HepG2 (cell line): ENCODE data around the gene ENPP7. TPM values are rescaled to one million over a fixed set of nuclear protein-coding genes. Genes with fewer than 3 reads are reported as not detected.

Experiments
- DMAP1 ChIP-seq: IDR thresholded peaks from 2 replicates; pipeline ENCODE4 v1.6.1; 2016
- HDAC2 ChIP-seq: sonication (generic); formaldehyde crosslinking; IDR thresholded peaks from 2 replicates; pipeline ENCODE4 v1.4.0; 2020; ENCODE audit warnings: missing genetic modification reagents
- LRRFIP1 ChIP-seq: sonication (generic); formaldehyde crosslinking; conservative IDR thresholded peaks from 2 replicates; pipeline ENCODE4 v1.4.0; 2020; ENCODE audit warnings: missing genetic modification reagents
- MEIS1 ChIP-seq: sonication (generic); formaldehyde crosslinking; IDR thresholded peaks from 2 replicates; pipeline ENCODE4 v1.9.0; 2021; ENCODE audit warnings: mild to moderate bottlenecking, missing genetic modification reagents, moderate library complexity, borderline replicate concordance
- MYC ChIP-seq: sonication (generic); formaldehyde crosslinking; IDR thresholded peaks from 2 replicates; pipeline ENCODE4 v1.9.0; 2021; ENCODE audit warnings: missing genetic modification reagents, borderline replicate concordance
- TEAD3 ChIP-seq: optimal IDR thresholded peaks from 2 replicates; pipeline ENCODE3; 2016; ENCODE audit warnings: borderline replicate concordance
- ZFP62 ChIP-seq: sonication (generic); formaldehyde crosslinking; IDR thresholded peaks from 2 replicates; pipeline ENCODE4 v1.4.0; 2020; ENCODE audit warnings: missing genetic modification reagents
- ZNF205 ChIP-seq: IDR thresholded peaks from 2 replicates; pipeline ENCODE4 v1.6.1; 2018; ENCODE audit warnings: missing biosample characterization, missing genetic modification reagents
- ZNF235 ChIP-seq: sonication (generic); formaldehyde crosslinking; IDR thresholded peaks from 2 replicates; pipeline ENCODE4 v1.8.1; 2023; ENCODE audit warnings: mild to moderate bottlenecking, missing genetic modification reagents, borderline replicate concordance
- ZNF263 ChIP-seq: sonication (generic); formaldehyde crosslinking; IDR thresholded peaks from 2 replicates; pipeline ENCODE4 v1.4.0; 2020; ENCODE audit warnings: missing genetic modification reagents
- ZNF264 ChIP-seq: sonication (generic); formaldehyde crosslinking; IDR thresholded peaks from 2 replicates; pipeline ENCODE4 v1.4.0; 2020; ENCODE audit warnings: missing genetic modification reagents
- ZNF382 ChIP-seq: sonication (generic); formaldehyde crosslinking; IDR thresholded peaks from 2 replicates; pipeline ENCODE4 v1.5.0; 2020; ENCODE audit warnings: missing genetic modification reagents, mild to moderate bottlenecking, borderline replicate concordance
- ZNF430 ChIP-seq: sonication (generic); formaldehyde crosslinking; IDR thresholded peaks from 2 replicates; pipeline ENCODE4 v1.9.0; 2021; ENCODE audit warnings: mild to moderate bottlenecking, missing genetic modification reagents
- ZNF451 ChIP-seq: sonication (generic); formaldehyde crosslinking; IDR thresholded peaks from 2 replicates; pipeline ENCODE4 v1.5.0; 2020; ENCODE audit warnings: mild to moderate bottlenecking, missing genetic modification reagents
- ZNF513 ChIP-seq: sonication (generic); formaldehyde crosslinking; conservative IDR thresholded peaks from 2 replicates; pipeline ENCODE4 v1.5.0; 2020; ENCODE audit warnings: missing genetic modification reagents
- ZNF550 ChIP-seq: sonication (generic); formaldehyde crosslinking; IDR thresholded peaks from 2 replicates; pipeline ENCODE4 v1.4.0; 2020; ENCODE audit warnings: mild to moderate bottlenecking, missing genetic modification reagents, borderline replicate concordance
- ZNF776 ChIP-seq: sonication (generic); formaldehyde crosslinking; IDR thresholded peaks from 2 replicates; pipeline ENCODE4 v1.4.0; 2020; ENCODE audit warnings: mild to moderate bottlenecking, missing genetic modification reagents
- ZNF784 ChIP-seq: sonication (generic); formaldehyde crosslinking; IDR thresholded peaks from 2 replicates; pipeline ENCODE4 v1.5.1; 2020; ENCODE audit warnings: missing genetic modification reagents, mild to moderate bottlenecking, borderline replicate concordance
- ZNF790 ChIP-seq: sonication (generic); formaldehyde crosslinking; IDR thresholded peaks from 2 replicates; pipeline ENCODE4 v1.8.0; 2022; ENCODE audit warnings: missing genetic modification reagents, mild to moderate bottlenecking, borderline replicate concordance
- ZNF792 ChIP-seq: IDR thresholded peaks from 2 replicates; pipeline ENCODE4 v1.6.1; 2016
- polyA plus RNA-seq, 8 experiments: library from polyadenylated mRNA; depleted of rRNA in 3 of 8; stranded (reverse) in 7 of 8; unstranded in 1 of 8; fragments of >200 nt; fragmentation: Illumina TruSeq in 4 of 8; extraction: Trizol in 4 of 8; gene quantifications; 2 replicates each; pipeline versions ENCODE4 v1.2.1 to v1.2.3, GENCODE V29; 2011 to 2016; ENCODE audit warnings: low read depth in 4 of 8, missing spikeins in 1 of 8, mixed read lengths in 1 of 8; ENCODE audit not compliant: insufficient read depth in 1 of 8
- total RNA-seq, 5 experiments: library from RNA; depleted of rRNA; stranded (reverse); fragments of >200 nt; fragmentation: Illumina TruSeq; extraction: Trizol; gene quantifications; 2 replicates each; pipeline ENCODE4 v1.2.3, GENCODE V29; 2016; ENCODE audit warnings: low read depth in 1 of 5
- TF ChIP-seq, protein P1 (sequence below): sonication (generic); formaldehyde crosslinking; IDR thresholded peaks from 2 replicates; pipeline ENCODE4 v1.4.0; 2020; ENCODE audit warnings: mild to moderate bottlenecking, low read depth, missing genetic modification reagents
- TF ChIP-seq, protein P2 (sequence below): sonication (generic); formaldehyde crosslinking; IDR thresholded peaks from 2 replicates; pipeline ENCODE4 v1.8.1; 2023; ENCODE audit warnings: mild to moderate bottlenecking, moderate library complexity, missing genetic modification reagents
- TF ChIP-seq, protein P3 (sequence below): IDR thresholded peaks from 2 replicates; pipeline ENCODE4 v1.6.1; 2016; ENCODE audit warnings: mild to moderate bottlenecking, missing biosample characterization, missing genetic modification reagents

ENPP7 gene
- total and polyA plus RNA-seq, 2 of the 13 experiments (the other 11 are each of a cell fraction or from before 2014, with no cell fraction given): 1.1 to 2.2 TPM

- no peak for TF ChIP-seq ZNF784 (CRISPR knock-in tag)
- no peak for TF ChIP-seq ZNF790
- 0 out of 2 replicates have a peak, but pooled peaks have one; percentile 7 for TF ChIP-seq ZNF430
- no peak for TF ChIP-seq ZNF264 (CRISPR knock-in tag)
- TF ChIP-seq ZNF235 (CRISPR knock-in tag): no peak
- no peak for TF ChIP-seq ZNF550 (CRISPR knock-in tag)
- TF ChIP-seq, protein P1, sequence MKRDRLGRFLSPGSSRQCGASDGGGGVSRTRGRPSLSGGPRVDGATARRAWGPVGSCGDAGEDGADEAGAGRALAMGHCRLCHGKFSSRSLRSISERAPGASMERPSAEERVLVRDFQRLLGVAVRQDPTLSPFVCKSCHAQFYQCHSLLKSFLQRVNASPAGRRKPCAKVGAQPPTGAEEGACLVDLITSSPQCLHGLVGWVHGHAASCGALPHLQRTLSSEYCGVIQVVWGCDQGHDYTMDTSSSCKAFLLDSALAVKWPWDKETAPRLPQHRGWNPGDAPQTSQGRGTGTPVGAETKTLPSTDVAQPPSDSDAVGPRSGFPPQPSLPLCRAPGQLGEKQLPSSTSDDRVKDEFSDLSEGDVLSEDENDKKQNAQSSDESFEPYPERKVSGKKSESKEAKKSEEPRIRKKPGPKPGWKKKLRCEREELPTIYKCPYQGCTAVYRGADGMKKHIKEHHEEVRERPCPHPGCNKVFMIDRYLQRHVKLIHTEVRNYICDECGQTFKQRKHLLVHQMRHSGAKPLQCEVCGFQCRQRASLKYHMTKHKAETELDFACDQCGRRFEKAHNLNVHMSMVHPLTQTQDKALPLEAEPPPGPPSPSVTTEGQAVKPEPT (CRISPR knock-in tag): no peak
- TF ChIP-seq, protein P2, sequence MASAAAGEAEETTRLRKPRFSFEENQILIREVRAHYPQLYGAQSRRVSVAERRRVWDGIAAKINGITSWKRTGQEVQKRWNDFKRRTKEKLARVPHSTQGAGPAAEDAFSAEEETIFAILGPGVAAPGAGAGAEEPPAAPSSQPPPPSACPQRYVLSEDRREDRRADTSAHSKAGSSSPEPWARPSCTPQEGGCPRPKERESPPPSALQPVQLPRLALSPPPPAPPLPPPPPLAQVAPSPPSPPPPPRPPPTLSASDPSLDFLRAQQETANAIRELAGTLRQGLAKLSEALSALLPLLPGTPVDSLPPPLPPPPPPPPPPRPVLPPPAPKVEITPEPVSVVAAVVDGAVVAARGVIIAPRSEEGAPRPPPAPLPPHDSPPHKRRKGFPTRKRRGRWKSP (CRISPR knock-in tag): no peak
- no peak for TF ChIP-seq ZNF776 (CRISPR knock-in tag)
- TF ChIP-seq ZNF451 (CRISPR knock-in tag): no peak
- 0 out of 2 replicates have a peak, but pooled peaks have one; percentile 26 for TF ChIP-seq MYC
- TF ChIP-seq, protein P3, sequence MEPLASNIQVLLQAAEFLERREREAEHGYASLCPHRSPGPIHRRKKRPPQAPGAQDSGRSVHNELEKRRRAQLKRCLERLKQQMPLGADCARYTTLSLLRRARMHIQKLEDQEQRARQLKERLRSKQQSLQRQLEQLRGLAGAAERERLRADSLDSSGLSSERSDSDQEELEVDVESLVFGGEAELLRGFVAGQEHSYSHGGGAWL (CRISPR knock-in tag): no peak
- TF ChIP-seq HDAC2: no peak
- no peak for TF ChIP-seq DMAP1 (CRISPR knock-in tag)
- TF ChIP-seq ZNF263: no peak
- no peak for TF ChIP-seq ZNF792 (CRISPR knock-in tag)
- no peak for TF ChIP-seq ZNF382
- no peak for TF ChIP-seq LRRFIP1 (CRISPR knock-in tag)
- TF ChIP-seq ZFP62 (CRISPR knock-in tag): no peak
- no peak for TF ChIP-seq ZNF513 (CRISPR knock-in tag)
- TF ChIP-seq TEAD3 (CRISPR knock-in tag): peak; percentile 22
- TF ChIP-seq MEIS1 (CRISPR knock-in tag): 0 out of 2 replicates have a peak, but pooled peaks have one; percentile 25
- TF ChIP-seq ZNF205 (CRISPR knock-in tag): no peak
These were observed 56.3 kb downstream of the ENPP7 start (continued) for GRCh38 chr17:79786930-79787643.
